HEK293T (cell line): ENCODE data around the gene ARHGAP26.

Experiments used
- BHLHE40 ChIP-seq: fragments of 450-650 bp; IDR thresholded peaks from 2 replicates; pipeline ENCODE4 v1.6.1; 2016; ENCODE audit warnings: mild to moderate bottlenecking, moderate library complexity, borderline replicate concordance
- ELF4 ChIP-seq: fragments of 450-650 bp; IDR thresholded peaks from 2 replicates; pipeline ENCODE4 v1.6.1; 2017; ENCODE audit warnings: antibody characterized with exemption
- SP1 ChIP-seq: fragments of 450-650 bp; IDR thresholded peaks from 2 replicates; pipeline ENCODE4 v1.6.1; 2017
- ZNF384 ChIP-seq: fragments of 450-650 bp; IDR thresholded peaks from 2 replicates; pipeline ENCODE4 v1.6.1; 2016

GRCh38 chr5:143152445-143152844, 382.3 kb downstream of the ARHGAP26 start:
- TF ChIP-seq SP1 (no peak), ELF4 (no peak), BHLHE40 (no peak), ZNF384 (no peak)
